ENCODE measurements around the gene LIN52.

LIN52 gene

DNA sequence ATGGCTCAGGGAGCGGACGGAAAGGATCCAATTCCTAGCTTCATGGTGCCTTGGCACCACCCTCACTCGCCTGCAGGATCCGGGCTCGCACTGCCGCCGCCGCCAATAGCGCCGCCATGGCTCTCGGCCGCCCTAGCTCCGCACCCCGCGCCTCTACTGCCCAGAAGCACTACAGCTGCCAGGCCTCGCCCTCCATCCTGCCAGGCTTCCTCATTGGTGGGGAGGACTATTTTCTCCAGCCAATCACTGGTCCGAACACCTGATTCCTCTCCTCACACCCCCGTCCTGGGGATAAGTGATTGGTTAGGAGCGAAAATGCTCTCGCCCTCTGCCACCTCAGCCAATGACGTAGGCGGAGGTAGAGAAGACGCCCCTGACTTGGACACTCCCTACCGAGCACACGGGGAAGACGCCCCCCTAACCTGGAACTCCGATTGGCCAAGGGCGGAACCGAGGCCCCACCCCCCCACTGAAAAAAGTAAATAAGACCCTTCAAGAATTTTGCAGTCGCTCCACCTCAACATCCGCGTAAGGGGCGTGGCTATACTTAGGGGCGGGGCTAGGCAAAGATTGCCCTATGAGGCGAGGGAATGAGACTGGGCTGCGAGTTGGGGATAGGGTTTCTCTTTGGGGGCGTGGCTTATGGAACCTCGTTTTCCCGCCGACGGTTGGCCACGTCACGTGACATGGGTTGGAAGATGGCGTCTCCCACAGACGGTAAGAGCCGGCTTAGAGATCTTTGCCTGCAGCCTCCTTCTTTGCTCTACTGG lies at the start of gene LIN52, which contains the start of gene ALDH6A1:
TSS of gene LIN52 (plus strand) at position 680 of the 770 bp plus-strand sequence. CDS start at position 699, 19 bp downstream.
TSS of gene ALDH6A1 (minus strand) at position 177 of the 770 bp plus-strand sequence. CDS start at position 118, 59 bp downstream.
- FAIRE-seq, result peak; percentile 90

GRCh38 chr14:74035556-74035955 lies 49.2 kb upstream of the LIN52 start:
- DNase-seq (ENCODE audit: low spot score) (no peak), FAIRE-seq (no peak)

More for the DNA sequence above, at the start of gene LIN52, which contains the start of gene ALDH6A1:
- peak; percentile 97 for DNase-seq (ENCODE audit: low spot score)

- FAIRE-seq, result peak; percentile 37
- peak; percentile 51 for DNase-seq (ENCODE audit: low spot score)
Measured at GRCh38 chr14:74038020-74038859, 46.5 kb upstream of the LIN52 start.

DNA sequence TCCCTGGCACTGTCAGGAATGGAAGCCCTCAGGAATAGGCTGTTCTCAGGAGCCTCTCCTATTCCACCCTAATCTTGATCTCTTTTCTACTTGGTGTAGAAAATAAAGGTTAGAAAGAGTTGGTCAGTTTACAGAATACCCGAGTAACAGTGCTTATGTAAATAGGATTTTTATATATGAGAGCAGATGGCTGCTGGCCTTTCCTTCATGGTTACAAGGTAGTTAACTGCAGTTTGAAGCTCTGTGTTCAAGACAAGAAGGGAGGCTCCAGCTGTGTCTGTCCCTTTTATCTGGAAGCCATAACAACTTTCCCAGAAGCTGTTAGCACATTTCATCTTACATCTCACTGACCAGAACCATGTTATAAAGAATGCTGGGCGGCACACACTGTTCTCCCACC lies 42.5 kb upstream of the LIN52 start:
- no peak for FAIRE-seq
- no peak for DNase-seq (ENCODE audit: low spot score)

GRCh38 chr14:74045522-74045921 lies 39.2 kb upstream of the LIN52 start:
- FAIRE-seq, result no peak
- DNase-seq (ENCODE audit: low spot score), result no peak

- FAIRE-seq, result no peak
- DNase-seq (ENCODE audit: low spot score), result peak; percentile 17
Measured at GRCh38 chr14:74048281-74048680, 36.5 kb upstream of the LIN52 start.

DNA sequence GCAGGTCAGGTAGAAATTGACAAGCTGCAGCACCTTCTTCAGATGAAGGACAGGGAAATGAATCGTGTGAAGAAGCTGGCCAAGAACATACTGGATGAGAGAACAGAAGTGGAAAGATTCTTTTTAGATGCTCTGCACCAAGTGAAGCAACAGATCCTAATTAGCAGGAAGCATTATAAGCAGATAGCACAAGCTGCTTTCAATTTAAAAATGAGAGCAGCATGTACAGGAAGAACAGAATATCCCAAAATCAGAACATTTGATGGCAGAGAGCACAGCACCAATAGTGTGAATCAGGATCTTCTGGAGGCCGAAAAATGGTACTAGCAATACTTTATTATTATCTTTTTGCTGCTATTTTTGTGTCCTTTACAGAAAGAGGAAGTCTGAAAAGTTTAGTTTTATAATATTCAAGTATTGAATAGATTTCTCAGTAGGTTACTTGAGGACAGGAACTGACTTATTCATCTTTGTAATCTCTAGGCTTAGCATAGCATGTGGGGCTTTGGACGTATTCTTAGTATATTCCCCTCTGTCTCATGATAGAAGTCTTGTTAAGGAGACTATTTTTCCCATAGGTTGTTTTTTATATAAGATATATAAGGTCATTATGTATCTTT lies 34.8 kb upstream of the LIN52 start:
- no peak for DNase-seq (ENCODE audit: low spot score)
- FAIRE-seq, result no peak

DNA sequence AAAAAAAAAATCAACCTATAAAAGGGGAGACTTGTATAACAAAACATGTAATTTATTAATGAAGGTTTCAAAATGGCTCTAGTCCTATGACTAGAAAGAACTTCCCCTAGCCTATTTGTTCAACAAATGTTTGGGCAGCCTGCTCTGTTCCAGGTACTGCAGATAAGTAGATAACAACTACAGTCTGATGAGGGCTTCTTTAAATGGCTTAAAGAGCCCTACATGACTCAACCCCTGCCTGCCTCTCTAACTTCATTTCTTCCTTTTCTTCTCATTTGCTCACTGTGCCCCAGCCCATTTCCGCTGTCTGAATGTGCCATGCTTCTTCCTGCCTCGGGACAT lies 22.0 kb upstream of the LIN52 start:
- DNase-seq (ENCODE audit: low spot score) (no peak), FAIRE-seq (no peak)

GRCh38 chr14:74064426-74064825 lies 20.3 kb upstream of the LIN52 start:
- no peak for DNase-seq (ENCODE audit: low spot score)
- FAIRE-seq, result no peak

DNA sequence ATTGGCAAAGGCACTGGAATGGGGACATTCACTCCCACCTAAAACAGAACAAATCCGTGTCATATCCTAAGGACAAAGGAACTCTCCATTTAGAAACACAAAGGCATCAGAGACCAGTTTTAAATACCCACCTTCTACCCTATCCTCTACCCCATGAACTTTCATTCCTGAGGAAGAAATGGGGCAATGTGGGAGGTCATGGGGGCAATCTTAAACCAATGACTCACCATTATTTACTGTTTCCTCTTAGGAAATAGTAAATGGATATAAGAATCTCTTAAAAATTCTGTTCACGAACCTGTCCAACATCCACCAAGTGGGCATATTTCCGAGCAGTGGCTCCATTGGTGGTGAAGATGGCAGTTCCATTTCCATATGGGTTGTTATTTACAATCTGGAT lies 19.9 kb upstream of the LIN52 start:
- FAIRE-seq (no peak), DNase-seq (ENCODE audit: low spot score) (no peak)

- no peak for FAIRE-seq
- no peak for DNase-seq (ENCODE audit: low spot score)
Measured at GRCh38 chr14:74065746-74066575, 18.8 kb upstream of the LIN52 start.

DNA sequence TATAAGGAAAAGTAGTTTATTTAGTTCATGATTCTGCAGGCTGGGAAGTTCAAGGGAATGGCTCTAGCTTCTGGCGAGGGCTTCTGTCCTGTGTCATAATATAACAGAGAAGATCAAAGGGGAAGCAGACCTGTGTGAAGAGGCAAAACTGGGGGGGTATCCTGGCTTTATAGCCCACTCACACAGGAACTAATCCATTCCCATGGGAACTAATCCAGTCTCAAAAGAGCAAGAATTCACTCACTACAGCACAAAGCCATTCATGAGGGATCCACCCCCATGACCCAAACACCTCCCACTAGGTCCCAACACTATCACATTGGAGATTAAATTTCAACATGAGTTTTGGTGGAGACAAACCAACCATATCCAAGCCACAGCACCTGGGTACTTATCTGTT lies 7.4 kb upstream of the LIN52 start:
- FAIRE-seq, result no peak
- no peak for DNase-seq (ENCODE audit: low spot score)

DNA sequence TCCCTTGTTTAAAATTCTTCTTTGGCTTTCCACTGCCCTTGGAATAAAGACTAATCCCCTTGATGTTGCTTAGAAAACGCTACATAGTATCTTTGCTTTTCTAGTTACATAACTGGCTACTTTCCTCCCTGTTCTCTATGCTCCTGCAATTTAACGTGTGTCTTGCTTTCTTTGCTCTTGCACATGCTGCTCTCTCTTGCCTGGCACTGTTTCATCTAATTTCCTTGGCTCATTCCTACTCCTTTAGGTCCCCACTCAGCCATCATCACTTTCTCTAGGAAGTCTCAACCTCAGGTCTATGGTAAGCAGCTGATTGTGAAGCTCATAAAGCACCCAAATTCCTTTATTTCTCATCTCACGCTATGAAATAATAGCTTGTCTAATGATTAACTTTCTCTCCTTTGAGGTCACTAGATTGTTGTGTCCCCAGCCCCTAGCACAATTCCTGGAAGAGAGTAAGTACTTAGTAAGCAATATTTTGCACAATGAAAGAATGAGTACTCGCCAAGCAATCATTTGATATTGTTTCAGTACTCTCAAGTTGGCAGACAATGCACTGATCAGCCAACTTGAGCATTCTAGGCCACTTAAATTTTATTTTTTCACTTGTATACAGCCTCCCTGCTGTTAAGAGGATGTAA lies 3.8 kb upstream of the LIN52 start:
- FAIRE-seq (no peak), DNase-seq (ENCODE audit: low spot score) (no peak)

DNA sequence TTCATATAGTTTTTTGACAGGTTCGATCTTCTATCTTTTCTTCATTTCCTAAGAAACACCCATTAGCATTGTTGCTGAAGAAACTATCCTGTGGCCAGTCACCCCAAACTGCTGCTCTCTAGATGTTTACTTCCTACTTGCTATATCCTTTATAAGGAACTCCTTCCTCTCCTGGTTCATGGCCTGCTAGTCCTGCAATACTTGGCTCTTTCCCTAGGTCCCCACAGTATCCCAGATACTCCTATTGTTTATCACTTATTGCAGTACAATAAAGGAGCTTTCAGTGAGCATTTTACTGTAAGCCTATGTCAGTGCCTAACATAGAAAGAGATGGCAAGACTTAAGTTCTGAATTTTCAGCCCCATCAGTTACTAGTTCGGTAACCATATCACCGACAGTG lies 3.3 kb upstream of the LIN52 start:
- no peak for FAIRE-seq
- DNase-seq (ENCODE audit: low spot score), result no peak

GRCh38 chr14:74083161-74083560 lies 1.6 kb upstream of the LIN52 start:
- DNase-seq (ENCODE audit: low spot score) (no peak), FAIRE-seq (no peak)

DNA sequence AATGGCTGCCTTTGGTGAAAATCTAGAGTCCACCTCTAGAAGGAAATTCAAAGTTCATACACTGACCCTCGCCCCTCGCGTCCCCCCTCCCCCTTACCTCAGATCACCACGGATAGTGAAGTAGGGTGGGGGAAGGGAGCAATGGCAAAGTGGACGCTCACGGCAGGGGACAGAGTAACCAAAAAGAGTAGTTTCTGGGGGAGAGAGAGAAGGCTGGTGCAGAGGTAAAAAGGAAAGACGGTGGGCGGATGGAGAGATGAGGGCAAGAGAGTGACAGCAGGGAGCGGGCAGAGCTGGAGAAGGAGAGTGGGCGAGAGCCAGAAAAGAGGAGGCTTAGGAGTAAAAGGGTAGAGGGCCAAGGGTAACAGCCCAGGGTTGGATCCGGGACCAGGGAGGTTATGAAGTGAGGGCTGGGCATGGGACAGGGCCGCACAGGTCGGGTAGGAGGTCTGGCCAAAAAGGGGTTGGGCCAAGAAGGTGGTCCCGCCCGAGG lies 926 bp upstream of the LIN52 start:
- FAIRE-seq (no peak), DNase-seq (ENCODE audit: low spot score) (no peak)

GRCh38 chr14:74085047-74085637 lies 386 bp downstream of the LIN52 start:
- DNase-seq (ENCODE audit: low spot score) (peak; percentile 18), FAIRE-seq (no peak)

DNA sequence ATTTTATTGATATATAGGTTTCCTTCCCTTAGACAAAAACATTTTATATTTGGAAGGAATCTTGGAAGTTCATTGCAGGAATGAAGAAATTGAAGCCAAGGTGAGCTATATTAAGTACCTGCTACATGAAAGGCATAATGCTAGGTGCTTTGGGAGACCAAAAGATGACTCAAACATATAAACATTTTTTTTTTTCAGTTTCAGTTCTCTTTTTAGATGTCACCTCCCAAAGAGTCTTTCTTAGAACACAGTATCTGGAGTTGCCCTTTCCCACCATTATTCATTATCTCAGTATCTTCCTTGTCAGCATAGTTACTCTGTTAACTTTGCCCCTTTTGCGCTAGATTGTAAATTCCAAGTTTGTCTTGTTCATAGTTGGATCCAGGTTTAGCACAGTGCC lies 1.1 kb downstream of the LIN52 start:
- FAIRE-seq (no peak), DNase-seq (ENCODE audit: low spot score) (no peak)

GRCh38 chr14:74089251-74090020 lies 4.7 kb downstream of the LIN52 start:
- DNase-seq (ENCODE audit: low spot score) (no peak), FAIRE-seq (no peak)
